Glomerular visceral epithelial cell (primary cell): Measurements from ENCODE around the gene AGR2.

Experiments used
- DNase-seq: peaks from one replicate; pipeline ENCODE4 v3.0.0-alpha.2; 2016; ENCODE audit errors: extremely low spot score

AGR2 gene

DNA sequence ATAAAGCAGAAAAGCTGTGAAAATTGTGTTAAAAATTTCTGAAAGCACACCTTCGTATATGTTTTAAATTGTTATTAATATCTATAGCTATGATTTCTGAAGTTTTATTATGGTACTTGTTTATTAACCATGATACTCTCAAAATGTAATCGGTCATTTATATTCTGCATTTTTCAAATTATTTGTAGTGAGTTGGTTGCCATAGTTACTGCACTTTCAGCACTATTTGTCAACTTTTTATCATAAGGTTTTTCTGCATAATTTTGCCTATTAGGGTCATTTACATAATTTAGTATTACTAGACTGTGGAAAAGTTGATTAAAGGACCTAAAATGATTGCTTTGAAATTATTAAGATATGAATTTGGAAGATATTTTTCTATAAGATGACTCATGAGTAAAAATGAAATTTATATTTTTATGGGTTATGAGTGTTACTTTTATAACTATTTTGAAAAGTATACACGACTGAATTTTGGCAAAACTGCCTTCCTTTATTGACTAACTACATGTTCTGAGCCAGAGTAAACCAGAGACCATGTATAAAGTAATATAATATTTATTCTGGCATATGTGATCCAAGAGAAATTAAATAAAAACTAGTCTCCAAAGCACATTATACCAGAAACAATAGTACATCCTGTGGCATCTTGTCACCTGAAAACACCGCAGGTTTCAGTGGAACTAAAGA is 7.9 kb upstream of the AGR2 start:
- no peak for DNase-seq

DNA sequence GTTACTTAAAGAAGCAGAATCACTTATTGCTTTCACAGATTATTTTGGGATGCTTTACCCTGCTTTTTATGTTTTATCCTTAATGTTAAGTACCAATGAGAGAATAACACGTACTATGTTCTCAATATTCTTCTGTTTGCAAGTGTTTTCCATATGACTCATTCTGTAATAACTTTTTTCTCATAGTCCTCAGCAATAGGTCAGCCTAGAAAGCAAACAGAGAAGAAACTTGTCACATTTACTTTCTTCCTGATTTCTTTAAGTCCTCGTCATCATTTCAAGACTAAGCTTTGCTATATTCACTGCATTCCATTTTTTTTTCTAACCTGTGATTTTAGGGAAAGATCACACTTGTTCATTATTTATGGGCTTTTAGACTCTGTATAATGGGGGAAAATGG is 6.8 kb upstream of the AGR2 start:
- DNase-seq: no peak

DNA sequence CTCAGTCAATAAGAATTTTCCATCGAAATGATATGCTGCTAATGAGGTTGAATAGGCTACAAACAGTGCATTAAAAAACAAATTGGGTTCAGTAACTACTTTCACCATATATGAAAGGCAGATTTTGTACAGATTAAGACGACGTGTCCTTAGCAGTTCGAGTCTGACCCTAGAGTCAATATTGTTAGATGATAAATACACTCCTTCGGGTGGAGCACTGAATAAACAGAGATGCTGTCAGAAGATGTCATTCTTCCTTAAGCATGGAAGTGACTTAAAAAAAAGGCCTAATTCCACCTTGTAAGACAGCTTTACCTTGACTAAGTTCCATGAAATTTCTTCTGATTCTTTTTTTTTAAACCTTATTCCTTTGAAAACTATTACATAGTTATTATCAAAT is 5.8 kb upstream of the AGR2 start:
- no peak for DNase-seq

DNA sequence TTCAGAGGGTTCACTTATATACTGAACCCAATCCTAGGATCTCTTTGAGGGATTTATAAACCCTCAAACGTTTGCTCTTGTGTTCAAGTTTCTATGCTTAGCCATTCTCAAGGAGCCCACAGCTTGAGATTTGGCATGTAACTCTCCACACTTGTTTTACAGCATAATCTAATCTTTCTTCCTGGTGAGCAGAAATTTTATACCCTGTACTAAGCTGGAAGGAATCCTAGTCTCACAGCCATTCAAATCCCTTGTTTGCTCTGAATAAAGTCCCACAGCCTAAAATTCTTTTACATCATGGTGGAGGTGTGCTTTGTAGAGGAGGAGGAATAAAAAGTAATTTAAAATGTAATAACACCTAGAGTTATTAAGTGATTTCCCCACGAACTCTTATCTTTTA is 5.3 kb upstream of the AGR2 start:
- no peak for DNase-seq

DNA sequence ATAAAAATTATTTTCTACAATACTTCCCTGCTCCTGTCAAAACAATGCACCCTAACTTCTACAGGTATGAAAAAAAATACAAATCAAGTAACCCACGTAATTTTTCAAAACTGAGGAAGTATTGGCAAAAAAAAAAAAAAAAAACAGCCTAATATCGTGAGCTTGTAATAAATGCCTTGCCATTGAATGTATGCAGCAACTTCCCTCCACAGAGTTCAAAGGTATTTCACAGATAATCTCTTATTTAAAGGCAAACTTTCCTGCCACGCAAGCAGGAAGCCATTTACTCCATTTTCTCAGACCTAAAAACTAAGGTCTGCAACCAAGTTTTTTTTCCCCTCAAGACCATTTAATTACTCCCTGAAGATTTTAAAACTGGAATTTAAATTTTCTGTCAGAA is 642 bp upstream of the AGR2 start:
- no peak for DNase-seq

DNA sequence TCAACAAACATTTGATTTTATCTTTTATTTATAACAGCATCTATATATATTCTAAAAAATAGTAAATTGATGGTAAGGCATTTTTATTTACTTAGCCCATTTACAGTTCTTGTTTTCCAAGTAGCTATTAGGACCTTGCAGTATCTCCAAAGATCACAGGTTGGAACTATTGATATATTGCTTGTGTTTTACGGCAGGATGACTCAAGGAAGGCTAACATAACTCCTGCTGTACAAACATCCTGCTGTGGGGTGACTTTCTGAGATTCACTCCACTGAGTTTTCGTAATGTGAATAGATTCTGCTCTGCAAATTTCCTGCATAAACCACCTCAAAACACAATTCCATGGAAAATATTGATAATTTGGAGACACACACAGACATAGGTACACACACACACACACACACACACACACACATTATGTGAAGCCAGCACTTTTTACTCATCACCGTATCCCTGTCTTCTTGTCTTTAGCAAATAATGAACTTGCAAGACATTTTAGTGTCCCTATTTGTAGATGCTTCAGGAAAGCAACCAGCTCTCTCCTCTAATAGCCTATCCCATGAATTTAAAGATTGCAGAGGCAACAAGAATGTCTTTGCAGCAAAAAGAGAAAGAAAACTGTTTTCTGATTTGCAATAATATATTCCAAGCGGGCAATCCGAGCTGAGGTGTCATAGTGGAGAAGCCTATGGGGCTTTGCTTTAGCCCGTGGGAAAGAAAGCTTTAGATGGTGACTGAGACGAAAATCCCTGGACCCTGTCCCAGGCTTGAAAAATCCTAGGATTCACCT is 722 bp downstream of the AGR2 start:
- no peak for DNase-seq

DNA sequence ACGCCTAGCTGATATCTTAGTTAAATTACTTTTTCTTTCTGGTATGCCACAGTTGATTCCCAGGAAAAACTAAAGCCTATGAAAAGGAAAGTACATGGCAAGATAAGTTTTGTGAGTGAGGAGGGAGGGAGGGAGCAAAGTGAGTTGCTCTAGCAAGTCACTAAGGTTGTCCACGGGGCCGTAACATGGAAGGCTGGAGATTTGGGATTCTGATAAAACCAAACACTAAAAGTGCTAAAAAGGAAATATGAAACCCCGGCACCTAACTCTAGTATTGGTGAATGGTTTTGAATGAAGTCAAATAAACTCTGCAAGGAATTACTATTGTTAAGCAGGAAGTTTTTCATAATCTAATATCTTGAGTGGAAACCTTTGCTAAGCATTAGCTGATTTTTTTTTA is 1.7 kb downstream of the AGR2 start:
- DNase-seq: no peak

DNA sequence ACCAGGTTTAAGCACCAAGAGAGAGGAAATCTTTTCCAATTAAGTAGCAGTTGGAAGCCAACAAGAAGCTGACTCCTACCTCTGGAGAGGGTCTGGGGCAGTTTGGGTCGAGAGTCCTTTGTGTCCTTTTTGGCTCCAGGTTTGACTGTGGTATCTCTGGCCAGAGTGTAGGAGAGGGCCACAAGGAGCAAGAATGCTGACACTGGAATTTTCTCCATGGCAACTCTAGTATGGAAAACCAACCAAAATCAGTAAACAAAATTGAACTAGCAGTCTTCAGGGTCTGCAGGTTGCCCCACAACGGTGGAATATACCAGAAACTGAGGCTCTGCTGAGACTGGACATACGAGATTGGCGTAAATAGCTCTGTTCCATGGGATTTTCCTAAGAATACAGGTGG is 3.2 kb downstream of the AGR2 start:
- no peak for DNase-seq

DNA sequence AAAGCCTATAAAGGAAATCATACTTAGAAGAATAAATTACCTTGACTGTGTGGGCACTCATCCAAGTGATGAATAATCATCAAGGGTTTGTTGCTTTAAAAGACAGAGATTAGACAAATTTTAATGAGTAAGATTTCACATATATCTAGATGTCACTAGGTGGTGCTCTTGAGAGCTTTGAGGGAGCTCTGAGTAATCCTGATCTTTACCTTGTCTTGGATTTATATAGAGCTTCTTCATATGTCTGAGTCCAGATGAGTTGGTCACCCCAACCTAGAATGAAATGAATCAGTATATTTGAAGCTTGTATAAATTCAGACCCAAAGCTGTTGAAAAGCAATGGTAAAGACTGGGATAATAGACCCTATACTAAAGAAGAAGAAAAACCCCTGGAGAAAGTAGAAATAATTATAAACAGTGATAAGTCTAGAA is 3.7 kb downstream of the AGR2 start:
- peak; percentile 60 for DNase-seq

DNA sequence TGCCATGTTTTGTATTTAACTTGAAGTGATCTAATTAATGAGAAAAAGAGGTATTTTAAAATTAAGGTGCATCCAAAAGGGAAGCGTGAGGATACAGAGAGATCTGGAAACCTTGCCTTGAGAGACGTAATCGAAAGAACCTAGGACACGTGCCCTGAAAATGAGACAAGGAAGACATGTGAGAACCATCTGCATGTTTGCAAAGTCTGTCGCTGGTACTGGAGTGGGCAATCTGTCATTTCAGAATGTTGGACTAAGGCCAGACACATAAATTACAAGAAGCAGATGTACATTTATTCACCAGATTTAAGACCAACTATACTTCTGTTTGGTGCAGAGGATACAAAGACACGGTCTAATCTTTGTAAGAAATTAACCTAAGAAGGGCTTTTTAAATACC is 9.2 kb downstream of the AGR2 start:
- DNase-seq: no peak

DNA sequence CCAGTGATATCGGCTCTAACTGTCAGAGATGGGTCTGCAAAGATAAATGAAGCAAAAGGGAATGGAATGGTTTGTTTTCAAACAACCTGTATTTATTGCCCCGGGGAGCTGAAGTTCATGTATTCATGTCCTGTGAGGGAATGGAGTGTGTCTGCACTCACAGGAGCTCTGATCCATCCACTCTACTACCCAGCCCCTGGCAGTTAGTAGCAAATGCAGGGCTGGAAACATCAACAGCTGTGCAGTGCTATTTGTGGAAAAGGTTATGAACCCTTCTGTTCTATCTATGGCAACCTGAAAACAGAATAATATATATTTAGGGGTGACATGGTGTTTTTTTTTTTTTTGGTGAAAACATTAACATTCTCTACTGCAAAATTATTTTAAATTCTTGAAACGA is 9.8 kb downstream of the AGR2 start:
- no peak for DNase-seq

DNA sequence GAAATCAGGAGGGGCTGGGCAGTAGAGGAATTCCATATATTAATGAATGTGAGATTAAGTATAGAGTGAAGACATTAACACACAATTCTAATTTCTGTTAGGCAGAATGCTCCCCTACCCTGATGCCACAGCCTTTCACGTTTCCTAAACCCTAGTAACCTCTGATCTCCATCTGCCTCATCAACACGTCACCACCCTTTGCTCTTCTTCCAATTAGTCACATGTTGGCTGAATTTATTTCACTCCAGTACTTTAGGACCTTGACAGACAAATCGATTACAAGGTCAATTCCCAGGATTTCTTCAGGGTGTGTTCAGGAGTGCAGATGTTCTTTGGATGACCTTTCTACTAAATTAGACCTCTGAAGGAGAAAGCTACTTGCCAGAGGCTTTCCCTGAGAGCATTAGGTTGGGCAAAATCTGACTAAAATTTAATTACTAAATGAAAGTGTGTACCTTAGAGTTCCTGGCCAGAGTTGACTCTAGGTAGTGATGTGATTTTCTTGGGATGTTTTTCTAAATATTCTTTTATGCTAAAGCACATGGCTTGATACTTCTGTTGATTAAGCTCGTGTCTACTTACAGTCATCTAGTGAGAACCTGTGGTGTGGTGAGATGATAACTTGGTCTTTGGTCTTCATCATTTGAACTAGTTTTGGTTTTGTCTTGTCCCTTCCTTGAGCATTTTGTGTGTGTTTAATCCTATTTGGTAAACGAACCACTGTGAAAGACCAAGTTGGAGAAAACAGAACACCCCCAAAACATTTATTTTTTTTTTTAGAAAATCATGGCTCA is 12.7 kb downstream of the AGR2 start:
- DNase-seq: no peak

DNA sequence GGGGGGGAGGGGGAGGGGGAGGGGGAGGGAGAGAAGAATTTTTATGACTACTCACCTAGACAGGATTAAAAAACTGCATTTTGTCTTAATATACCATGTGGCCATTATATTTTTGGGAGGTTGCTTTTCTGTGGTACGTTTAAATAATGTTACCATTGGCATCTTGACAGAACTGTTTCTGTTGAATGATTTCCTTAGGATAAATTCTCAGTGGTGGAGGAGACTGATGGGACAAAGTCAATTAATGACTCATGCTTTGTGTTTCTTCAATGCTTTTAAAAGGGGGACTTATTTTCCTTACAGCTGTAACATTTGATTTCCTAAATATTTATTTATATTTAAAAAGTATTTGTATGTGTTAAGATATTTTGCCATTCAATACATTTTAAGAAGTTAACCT is 13.7 kb downstream of the AGR2 start:
- no peak for DNase-seq

DNA sequence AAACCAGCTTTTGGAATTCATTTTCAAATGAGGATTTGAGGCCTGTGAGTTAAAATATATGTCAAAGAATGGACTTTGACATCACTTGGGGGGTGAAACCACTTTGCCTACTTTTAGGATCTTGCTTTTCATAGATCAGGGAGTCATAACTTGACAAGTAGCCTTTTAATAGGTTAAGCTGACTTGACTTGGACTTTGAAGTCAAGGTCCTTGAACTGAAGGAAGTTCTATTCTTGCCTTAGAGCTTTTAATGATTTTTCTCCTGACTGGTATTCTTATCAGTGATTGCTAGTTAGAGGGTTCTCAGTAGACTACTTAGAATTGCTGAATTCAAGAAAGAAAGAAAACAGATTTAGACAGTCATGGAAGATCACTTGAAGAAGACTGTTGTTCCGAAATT is 17.7 kb downstream of the AGR2 start:
- DNase-seq: no peak

DNA sequence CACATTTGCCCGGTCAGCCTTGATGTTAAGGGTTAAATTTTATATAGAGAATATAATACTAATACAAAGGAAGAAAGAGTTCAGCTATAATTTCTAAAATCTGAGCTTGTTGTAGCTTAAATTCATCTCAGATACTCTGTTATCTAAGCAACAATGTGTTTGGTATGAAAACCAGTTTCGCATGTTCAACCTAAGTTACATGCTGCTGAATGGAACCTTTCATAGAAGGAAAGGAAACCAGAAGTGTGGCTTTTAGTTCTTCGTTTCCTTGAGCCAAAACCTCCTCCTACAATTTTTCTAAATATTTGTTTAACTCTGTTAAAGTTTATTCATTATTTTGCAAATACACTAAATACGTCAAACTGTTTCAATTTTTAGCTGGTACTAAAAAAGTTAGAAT is 18.5 kb downstream of the AGR2 start:
- no peak for DNase-seq

DNA sequence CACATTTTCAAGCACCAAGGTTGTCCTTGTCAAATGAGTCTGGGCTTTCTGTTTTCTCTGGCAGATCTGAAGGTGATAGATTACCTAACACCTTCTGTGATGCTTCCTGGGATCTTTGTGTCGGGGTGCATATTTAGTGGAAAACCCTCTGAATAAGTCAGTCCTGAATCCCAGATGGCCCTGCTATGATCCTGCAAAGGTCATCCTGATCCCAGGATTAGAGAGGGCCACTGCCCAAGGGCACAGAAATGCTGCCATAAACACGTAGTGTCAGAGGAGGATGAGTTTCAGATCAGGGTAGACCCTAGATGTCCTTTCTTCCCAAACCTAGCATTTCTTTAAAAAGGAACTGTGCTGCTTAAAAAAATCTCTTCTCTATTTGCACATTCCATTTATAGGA is 19.0 kb downstream of the AGR2 start:
- DNase-seq: no peak

DNA sequence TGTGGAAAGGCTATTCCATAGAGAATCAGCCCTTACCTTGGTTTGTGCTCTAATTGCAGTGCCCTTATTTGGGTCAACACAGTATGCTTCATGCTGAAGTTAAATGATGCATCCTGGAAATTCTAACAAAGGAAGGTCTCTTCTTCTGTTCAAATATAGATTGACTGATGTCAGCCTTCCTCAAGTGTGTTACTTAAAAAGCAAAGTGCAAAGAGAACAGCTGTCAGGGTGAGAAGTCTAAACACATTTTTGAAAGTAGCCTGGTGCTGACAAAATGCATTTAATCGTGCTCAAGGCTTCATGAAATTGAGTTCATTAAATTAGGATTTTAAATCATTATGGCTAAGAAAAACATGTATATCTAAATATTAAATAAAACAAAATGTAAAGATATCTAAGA is 19.5 kb downstream of the AGR2 start:
- DNase-seq: no peak

DNA sequence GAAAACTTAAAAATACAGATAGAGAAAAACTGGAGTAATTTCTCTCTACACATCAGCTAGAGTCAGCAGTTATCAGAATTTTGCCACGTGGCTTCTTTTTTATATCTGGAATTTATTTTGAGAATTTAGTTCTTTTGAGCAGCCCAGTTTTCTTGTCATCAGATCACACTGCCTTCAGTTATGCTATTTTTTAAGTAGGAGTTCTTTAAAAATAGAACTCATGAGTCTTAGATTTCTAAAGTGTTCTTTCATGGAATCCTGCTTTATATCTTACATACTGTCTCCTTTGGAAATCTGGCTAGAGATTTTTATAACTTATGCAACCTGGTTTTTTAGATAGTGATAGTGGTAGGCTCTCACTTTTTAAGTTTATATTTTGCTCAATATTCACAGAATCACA is 24.2 kb downstream of the AGR2 start:
- no peak for DNase-seq

DNA sequence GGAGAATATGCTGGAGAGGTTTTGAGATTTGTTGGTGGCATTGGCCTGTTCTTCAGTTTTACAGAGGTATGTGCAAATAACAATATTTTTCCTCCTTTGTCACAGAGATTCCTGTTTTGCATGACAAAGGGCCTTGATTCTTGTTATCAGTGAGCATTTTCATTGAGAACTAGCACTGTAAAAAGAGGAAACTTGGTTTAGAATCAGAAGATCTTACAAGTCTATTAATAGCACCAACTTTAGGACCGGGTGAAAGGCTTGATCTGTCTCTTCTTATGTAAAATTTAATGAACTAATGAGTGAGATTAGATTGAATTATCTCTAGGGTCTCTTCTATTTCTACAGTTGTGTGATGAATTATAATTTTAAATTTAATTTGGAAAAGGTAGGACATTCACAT is 25.7 kb downstream of the AGR2 start:
- DNase-seq: no peak

DNA sequence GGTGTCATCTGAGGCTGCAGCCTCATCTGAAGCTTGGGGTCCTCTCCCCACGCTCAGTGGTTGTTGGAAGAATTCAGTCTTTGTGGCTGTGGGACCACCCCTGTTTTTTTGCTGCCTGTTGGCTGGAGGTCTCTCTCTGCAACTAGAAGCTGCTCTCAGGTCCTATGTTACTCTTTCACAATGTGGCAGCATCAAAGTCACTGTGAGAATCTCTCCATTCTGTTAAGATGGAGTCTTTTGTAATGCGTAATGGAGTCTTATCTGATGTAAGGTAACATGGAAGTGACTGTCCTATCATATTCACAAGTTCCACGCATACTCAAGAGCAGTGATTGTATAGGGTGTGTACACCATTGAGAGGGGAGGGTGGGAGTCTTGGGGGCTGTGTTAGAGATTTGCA is 26.3 kb downstream of the AGR2 start:
- DNase-seq: no peak

DNA sequence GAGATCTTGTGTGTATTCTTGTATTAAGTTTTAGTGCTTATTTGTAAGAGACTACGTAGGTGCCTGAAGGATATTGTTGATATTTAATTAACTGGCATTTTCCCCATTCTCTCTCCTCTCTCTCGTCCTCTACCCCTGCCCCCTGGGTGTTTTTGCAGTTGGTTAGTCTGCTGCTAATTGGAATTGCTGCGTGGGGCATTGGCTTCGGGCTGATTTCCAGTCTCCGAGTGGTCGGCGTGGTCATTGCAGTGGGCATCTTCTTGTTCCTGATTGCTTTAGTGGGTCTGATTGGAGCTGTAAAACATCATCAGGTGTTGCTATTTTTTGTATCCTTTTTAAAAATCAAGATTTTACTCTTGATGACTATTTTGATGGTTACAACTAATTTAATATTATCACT is 28.7 kb downstream of the AGR2 start:
- no peak for DNase-seq

DNA sequence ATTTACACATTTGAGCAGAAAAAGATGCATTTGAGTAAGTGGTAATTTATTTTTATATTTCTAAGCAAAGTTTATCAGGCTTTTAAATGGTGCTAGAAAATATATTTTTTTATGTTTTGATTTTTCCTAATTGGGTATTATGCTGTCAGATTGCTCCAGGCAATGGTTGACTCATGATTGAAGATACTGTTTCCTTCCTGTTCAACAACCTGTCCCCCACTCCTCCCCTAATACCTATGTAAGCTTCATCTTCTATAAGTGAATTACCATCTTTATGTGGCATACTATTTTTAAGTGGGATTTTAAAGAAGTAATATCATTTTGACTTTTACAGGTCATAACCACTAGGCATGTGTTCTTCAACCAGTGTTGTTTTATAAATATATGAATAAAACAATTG is 29.8 kb downstream of the AGR2 start:
- no peak for DNase-seq

DNA sequence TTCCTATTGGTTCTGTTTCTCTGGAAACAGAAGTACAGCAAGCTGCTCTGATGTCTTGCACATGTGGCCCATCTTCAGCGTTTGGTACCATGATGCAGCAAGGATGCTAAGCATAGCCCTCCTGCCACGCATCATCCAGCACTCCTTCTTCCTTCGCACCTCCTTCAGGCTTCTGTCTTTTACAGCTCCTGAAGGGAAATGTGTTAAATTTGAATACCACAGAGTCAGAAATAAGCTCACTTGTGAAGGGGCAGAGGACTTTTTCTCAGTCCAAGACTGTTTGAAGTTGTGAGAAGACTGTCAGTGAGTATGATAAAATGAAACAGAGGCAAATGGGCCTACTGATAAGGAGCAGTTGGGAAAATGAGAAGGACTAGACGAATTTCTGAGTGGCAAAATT is 30.5 kb downstream of the AGR2 start:
- no peak for DNase-seq
